DOHH2 (cell line): ENCODE data around the gene FAM83F.

ENCODE experiments used
- CTCF ChIP-seq: fragments of 200-600 bp; sonication (generic); IDR thresholded peaks from one replicate; pipeline ENCODE4 v1.5.1; 2014; ENCODE audit warnings: antibody characterized with exemption, mild to moderate bottlenecking, low read depth, low read length; ENCODE audit not compliant: poor library complexity, severe bottlenecking
- EZH2phosphoT487 ChIP-seq: fragments of 200-600 bp; sonication (generic); IDR thresholded peaks from 2 replicates; pipeline ENCODE4 v1.6.1; 2017; ENCODE audit warnings: borderline replicate concordance, mild to moderate bottlenecking, antibody characterized with exemption, low read length, moderate library complexity, mixed read lengths

- TF ChIP-seq CTCF (no peak), EZH2phosphoT487 (no peak)
These were observed 24.3 kb downstream of the FAM83F start for GRCh38 chr22:40019100-40019499.
